Measurements from ENCODE around the gene MTMR11.

DNA sequence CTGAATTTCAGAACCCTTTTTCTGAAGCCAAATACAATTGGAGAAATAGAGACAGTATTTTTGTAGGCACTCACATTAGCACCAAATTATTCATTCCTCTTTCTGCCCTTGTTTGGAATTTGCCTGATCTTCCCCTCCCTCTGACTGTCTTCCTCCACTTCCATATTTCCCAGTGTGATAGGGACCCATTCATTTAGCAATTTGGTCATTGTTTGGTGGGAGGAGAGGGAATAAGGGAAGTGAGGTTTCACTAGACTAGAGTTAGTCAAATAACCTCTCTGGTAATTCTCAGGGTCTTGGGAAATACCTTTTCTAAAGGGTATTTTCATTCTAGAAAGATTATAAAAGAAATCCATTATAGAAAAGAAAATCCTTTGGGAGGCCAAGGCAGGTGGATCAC lies 31.0 kb upstream of the MTMR11 start:
- TF ChIP-seq, protein P1, sequence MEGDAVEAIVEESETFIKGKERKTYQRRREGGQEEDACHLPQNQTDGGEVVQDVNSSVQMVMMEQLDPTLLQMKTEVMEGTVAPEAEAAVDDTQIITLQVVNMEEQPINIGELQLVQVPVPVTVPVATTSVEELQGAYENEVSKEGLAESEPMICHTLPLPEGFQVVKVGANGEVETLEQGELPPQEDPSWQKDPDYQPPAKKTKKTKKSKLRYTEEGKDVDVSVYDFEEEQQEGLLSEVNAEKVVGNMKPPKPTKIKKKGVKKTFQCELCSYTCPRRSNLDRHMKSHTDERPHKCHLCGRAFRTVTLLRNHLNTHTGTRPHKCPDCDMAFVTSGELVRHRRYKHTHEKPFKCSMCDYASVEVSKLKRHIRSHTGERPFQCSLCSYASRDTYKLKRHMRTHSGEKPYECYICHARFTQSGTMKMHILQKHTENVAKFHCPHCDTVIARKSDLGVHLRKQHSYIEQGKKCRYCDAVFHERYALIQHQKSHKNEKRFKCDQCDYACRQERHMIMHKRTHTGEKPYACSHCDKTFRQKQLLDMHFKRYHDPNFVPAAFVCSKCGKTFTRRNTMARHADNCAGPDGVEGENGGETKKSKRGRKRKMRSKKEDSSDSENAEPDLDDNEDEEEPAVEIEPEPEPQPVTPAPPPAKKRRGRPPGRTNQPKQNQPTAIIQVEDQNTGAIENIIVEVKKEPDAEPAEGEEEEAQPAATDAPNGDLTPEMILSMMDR (IDR thresholded peaks at IDR 0.05) = no peak
- no peak for TF ChIP-seq EZH2 (IDR thresholded peaks at IDR 0.05; ENCODE audit: borderline replicate concordance, insufficient read depth, low read depth, low read length, poor library complexity, severe bottlenecking)
